SK-N-SH (cell line): ENCODE measurements around the gene NPIPA5. TPM values are rescaled to one million over a fixed set of nuclear protein-coding genes. Genes with fewer than 3 reads are reported as not detected.
"Not testable (repeated sequence)": the region's sequence is repeated elsewhere in the genome, so short reads cannot be mapped to it uniquely, and the experiment has no call there.

Experiments
- CTCF ChIA-PET: fragments of 300-600, 350-600 bp; formaldehyde crosslinking; extraction: SDS; loops from one replicate; lab custom pipeline; 2021; lab: Yijun Ruan, JAX
- POLR2A ChIA-PET: fragments of 350-600 bp; sonication (Branson Sonifier 250); formaldehyde crosslinking; extraction: SDS; loops from one replicate; lab custom pipeline; 2020; ENCODE audit warnings: antibody characterized with exemption, inconsistent platforms; lab: Yijun Ruan, JAX
- DNase-seq: peaks from one replicate; pipeline ENCODE4 v3.0.0; 2012
- H2AFZ ChIP-seq: fragments of 200-600 bp; sonication (generic); 2 replicates; pipeline ENCODE4 v1.8.1; 2016; ENCODE audit warnings: antibody characterized with exemption, mild to moderate bottlenecking, low read depth
- H3F3A ChIP-seq: fragments of 200-600 bp; sonication (generic); replicated peaks from 2 replicates; pipeline ENCODE3; 2016; ENCODE audit warnings: antibody characterized with exemption, mild to moderate bottlenecking; ENCODE audit not compliant: insufficient read depth
- H3K27ac ChIP-seq, 2 experiments: fragments of 200-500 bp in 1 of 2; fragments of 200-600 bp in 1 of 2; sonication (Bioruptor generic) in 1 of 2; sonication (generic), shearing (Covaris generic) in 1 of 2; 2 replicates each; pipeline versions ENCODE4 v1.5.1 to v1.6.1; 2014 to 2016; ENCODE audit warnings: low read depth in 2 of 2, inconsistent platforms in 1 of 2, low read length in 1 of 2, mild to moderate bottlenecking in 1 of 2, mixed read lengths in 1 of 2
- H3K27me3 ChIP-seq: fragments of 200-600 bp; sonication (generic), shearing (Covaris generic); 2 replicates; pipeline ENCODE4 v1.6.1; 2016; ENCODE audit warnings: mixed run types; ENCODE audit not compliant: insufficient read depth
- H3K36me3 ChIP-seq, 2 experiments: fragments of 200-500 bp in 1 of 2; fragments of 200-600 bp in 1 of 2; sonication (Bioruptor generic) in 1 of 2; sonication (generic) in 1 of 2; replicated peaks in 1 of 2; 2 replicates each; pipeline versions ENCODE3 to v1.5.1; 2014 to 2016; ENCODE audit warnings: low read length in 1 of 2, mild to moderate bottlenecking in 1 of 2; ENCODE audit not compliant: insufficient read depth in 2 of 2, control insufficient read depth in 1 of 2
- H3K4me1 ChIP-seq, 2 experiments: fragments of 200-500 bp in 1 of 2; fragments of 200-600 bp in 1 of 2; sonication (Bioruptor generic) in 1 of 2; sonication (generic), shearing (Covaris generic) in 1 of 2; 2 replicates each; pipeline versions ENCODE4 v1.5.1 to v1.6.1; 2014 to 2016; ENCODE audit warnings: low read depth in 1 of 2, low read length in 1 of 2, mixed run types in 1 of 2; ENCODE audit not compliant: insufficient read depth in 2 of 2, control insufficient read depth in 1 of 2
- H3K4me2 ChIP-seq: fragments of 200-600 bp; sonication (generic), shearing (Covaris generic); 2 replicates; pipeline ENCODE4 v1.6.1; 2017; ENCODE audit warnings: mixed run types
- H3K4me3 ChIP-seq, 2 experiments: fragments of 200-500 bp in 1 of 2; fragments of 200-600 bp in 1 of 2; sonication (Bioruptor generic) in 1 of 2; sonication (generic), shearing (Covaris generic) in 1 of 2; 2 replicates each; pipeline versions ENCODE4 v1.5.1 to v1.8.1; 2014 to 2016; ENCODE audit warnings: low read depth in 2 of 2, inconsistent platforms in 1 of 2, low read length in 1 of 2, mild to moderate bottlenecking in 1 of 2, mixed read lengths in 1 of 2, moderate library complexity in 1 of 2
- H3K79me2 ChIP-seq: fragments of 200-600 bp; sonication (generic); 2 replicates; pipeline ENCODE4 v1.8.1; 2017; ENCODE audit warnings: mild to moderate bottlenecking; ENCODE audit not compliant: insufficient read depth
- H3K9ac ChIP-seq: fragments of 200-600 bp; sonication (generic); 2 replicates; pipeline ENCODE4 v1.6.1; 2017; ENCODE audit warnings: mixed run types
- H3K9me2 ChIP-seq: fragments of 200-600 bp; sonication (generic); 2 replicates; pipeline ENCODE4 v1.6.1; 2017; ENCODE audit warnings: mixed run types
- H3K9me3 ChIP-seq: fragments of 200-600 bp; sonication (generic); 2 replicates; pipeline ENCODE4 v1.6.1; 2017; ENCODE audit warnings: mixed run types, mild to moderate bottlenecking, moderate library complexity
- H4K20me1 ChIP-seq: fragments of 200-600 bp; sonication (generic); 2 replicates; pipeline ENCODE4 v1.6.1; 2017; ENCODE audit warnings: mild to moderate bottlenecking, mixed run types; ENCODE audit not compliant: insufficient read depth
- CHD2 ChIP-seq: fragments of 150-350 bp; IDR thresholded peaks from 2 replicates; pipeline ENCODE4 v1.6.1; 2018; ENCODE audit warnings: low read length; ENCODE audit not compliant: partially characterized antibody
- ELF1 ChIP-seq: IDR thresholded peaks from 2 replicates; pipeline ENCODE4 v1.4.0; 2012
- FOXJ3 ChIP-seq: sonication (generic); formaldehyde crosslinking; IDR thresholded peaks from 2 replicates; pipeline ENCODE4 v1.5.1; 2020; ENCODE audit warnings: mild to moderate bottlenecking, missing genetic modification reagents
- GATA2 ChIP-seq: sonication (generic); formaldehyde crosslinking; IDR thresholded peaks from 2 replicates; pipeline ENCODE4 v1.5.0; 2020; ENCODE audit warnings: mild to moderate bottlenecking, missing genetic modification reagents
- MXI1 ChIP-seq: IDR thresholded peaks from 2 replicates; pipeline ENCODE4 v1.6.1; 2012; ENCODE audit warnings: mild to moderate bottlenecking, low read depth, low read length, improper control_type of control experiment
- POLR2AphosphoS5 ChIP-seq: IDR thresholded peaks from 2 replicates; pipeline ENCODE4 v1.6.1; 2012; ENCODE audit warnings: low read depth, low read length
- TEAD4 ChIP-seq: IDR thresholded peaks from 2 replicates; pipeline ENCODE4 v1.4.0; 2012; ENCODE audit warnings: mild to moderate bottlenecking, borderline replicate concordance; ENCODE audit not compliant: insufficient read depth
- WGBS: methylation state at CpG from one replicate; pipeline ENCODE4 v1.1.6; 2017; ENCODE audit warnings: low lambda C conversion rate; 5-methylcytosine and 5-hydroxymethylcytosine counted together
- polyA plus RNA-seq, 3 experiments: library from polyadenylated mRNA; depleted of rRNA; stranded (reverse); fragments of >200 nt; gene quantifications; 2 replicates each; pipeline ENCODE4 v1.2.3, GENCODE V29; 2012
- TF ChIP-seq, protein P1 (sequence below): fragments of 150-350 bp; IDR thresholded peaks from 2 replicates; pipeline ENCODE4 v1.6.1; 2017; ENCODE audit warnings: antibody characterized with exemption, low read length, low read depth, borderline replicate concordance
- TF ChIP-seq, protein P2 (sequence below): IDR thresholded peaks from 2 replicates; pipeline ENCODE4 v1.4.0; 2012; ENCODE audit warnings: low read depth, borderline replicate concordance

NPIPA5 gene
- polyA plus RNA-seq, 1 of the 3 experiments (the other 2 are of a cell fraction): 0.46 TPM

DNA sequence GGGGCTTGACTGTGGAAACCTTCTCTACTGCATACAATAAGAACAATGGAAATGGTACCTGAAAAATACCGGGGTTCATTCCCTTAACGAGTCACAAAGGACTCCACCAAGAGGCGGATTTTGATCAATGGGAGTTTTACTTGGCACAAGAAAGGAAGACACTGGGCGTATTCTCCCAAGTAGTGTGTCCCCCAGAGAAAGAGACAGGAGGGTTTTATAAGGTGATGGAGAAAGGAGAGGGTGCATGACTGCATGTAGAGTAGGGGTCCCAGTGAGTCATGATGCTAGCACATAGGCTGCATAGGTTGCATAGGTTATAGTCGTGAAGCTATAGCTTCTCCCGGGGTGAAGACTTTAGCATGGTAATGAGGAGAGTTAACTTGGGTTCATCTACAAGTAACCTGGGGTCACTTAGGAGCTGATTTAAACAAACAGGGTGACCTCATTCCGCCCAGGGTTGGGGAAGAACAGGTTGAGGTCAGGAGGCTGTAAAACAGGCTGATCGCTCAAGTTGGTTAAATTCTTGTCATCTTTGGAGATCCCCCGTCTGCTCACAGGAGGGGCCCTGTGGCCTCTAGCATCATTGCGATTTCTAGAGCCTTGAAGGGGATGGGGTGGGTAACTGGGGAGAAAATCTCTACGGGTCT, 19.0 kb upstream of the NPIPA5 start:
- Histone ChIP-seq H3K4me2 (no peak overlapping the region), H2AFZ (no peak overlapping the region), H3K9ac (no peak overlapping the region), H3K27ac (no peak overlapping the region), H3F3A (no peaks in the 10 kb centered on the region), H3K27me3 (no peaks in the 10 kb centered on the region; the same call in 1 of the 2 replicates), H3K4me3 (no peak overlapping the region), H3K4me1 (no peaks in the 10 kb centered on the region; a peak in 1 of 4 replicates)
- DNase-seq: no peak
- CTCF ChIA-PET: interaction anchor here (0.6 kb wide), 1 partner anchor 725 kb away, joined by 3 read pairs; no protein-coding TSS in a partner anchor
- POLR2A ChIA-PET: no interaction called here
- 95% methylated on average over 9 of the region's 11 CpGs for WGBS
- TF ChIP-seq CHD2: no peak
- TF ChIP-seq FOXJ3 (CRISPR knock-in tag): no peak
- no peak for TF ChIP-seq ELF1
- TF ChIP-seq, protein P1, sequence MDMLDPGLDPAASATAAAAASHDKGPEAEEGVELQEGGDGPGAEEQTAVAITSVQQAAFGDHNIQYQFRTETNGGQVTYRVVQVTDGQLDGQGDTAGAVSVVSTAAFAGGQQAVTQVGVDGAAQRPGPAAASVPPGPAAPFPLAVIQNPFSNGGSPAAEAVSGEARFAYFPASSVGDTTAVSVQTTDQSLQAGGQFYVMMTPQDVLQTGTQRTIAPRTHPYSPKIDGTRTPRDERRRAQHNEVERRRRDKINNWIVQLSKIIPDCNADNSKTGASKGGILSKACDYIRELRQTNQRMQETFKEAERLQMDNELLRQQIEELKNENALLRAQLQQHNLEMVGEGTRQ: no peak
- TF ChIP-seq POLR2AphosphoS5: no peak
- TF ChIP-seq TEAD4: no peak
- no peak for TF ChIP-seq GATA2
- TF ChIP-seq, protein P2, sequence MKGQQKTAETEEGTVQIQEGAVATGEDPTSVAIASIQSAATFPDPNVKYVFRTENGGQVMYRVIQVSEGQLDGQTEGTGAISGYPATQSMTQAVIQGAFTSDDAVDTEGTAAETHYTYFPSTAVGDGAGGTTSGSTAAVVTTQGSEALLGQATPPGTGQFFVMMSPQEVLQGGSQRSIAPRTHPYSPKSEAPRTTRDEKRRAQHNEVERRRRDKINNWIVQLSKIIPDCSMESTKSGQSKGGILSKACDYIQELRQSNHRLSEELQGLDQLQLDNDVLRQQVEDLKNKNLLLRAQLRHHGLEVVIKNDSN: no peak
- no peak for TF ChIP-seq MXI1
- TF ChIP-seq, all 33 proteins: peak for 0
- no peaks in the 10 kb centered on the region for H3K9me2 ChIP-seq
- H4K20me1 ChIP-seq: no peaks in the 10 kb centered on the region
- H3K9me3 ChIP-seq: no peaks in the 10 kb centered on the region
- no peaks in the 10 kb centered on the region for H3K36me3 ChIP-seq
- no peaks in the 10 kb centered on the region for H3K79me2 ChIP-seq

DNA sequence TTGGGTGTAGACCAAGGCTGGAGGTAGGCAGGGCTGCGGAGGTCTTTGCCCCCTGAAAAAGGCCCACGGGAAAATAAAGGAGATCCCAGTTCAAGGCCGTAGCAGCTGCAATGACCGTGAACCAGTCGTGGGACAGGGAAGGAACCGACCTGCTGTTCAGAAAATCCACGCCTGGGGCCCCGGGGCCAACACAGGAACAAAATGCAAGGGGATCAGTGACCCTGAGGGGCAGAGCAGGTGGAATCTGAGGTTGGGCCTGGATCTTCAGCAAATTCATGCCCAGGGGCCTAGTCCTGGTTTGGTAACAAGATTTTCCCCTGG, 18.4 kb upstream of the NPIPA5 start:
- H3K4me2 ChIP-seq, H3K27me3 ChIP-seq, H3K27ac ChIP-seq, H3K4me1 ChIP-seq, H4K20me1 ChIP-seq, H3K9me2 ChIP-seq, H3K36me3 ChIP-seq, H3K4me3 ChIP-seq, H3F3A ChIP-seq, DNase-seq, CTCF ChIA-PET, H3K9me3 ChIP-seq, POLR2A ChIA-PET, H3K9ac ChIP-seq, H2AFZ ChIP-seq, H3K79me2 ChIP-seq: not testable (repeated sequence)
- WGBS: 86% methylated on average over 7 of the region's 8 CpGs
